NB4 (cell line): ENCODE measurements around the gene ITGB3BP.

Experiments
- DNase-seq: peaks from one replicate; pipeline ENCODE4 v3.0.0; 2010; ENCODE audit warnings: low read depth
- H3K4me3 ChIP-seq: one replicate; pipeline ENCODE4 v1.5.1; 2011; ENCODE audit warnings: mild to moderate bottlenecking, low read depth, low read length, moderate library complexity
- MYC ChIP-seq: IDR thresholded peaks from 2 replicates; pipeline ENCODE4 v1.6.1; 2011; ENCODE audit warnings: low read depth, low read length
- POLR2A ChIP-seq: IDR thresholded peaks from 2 replicates; pipeline ENCODE4 v1.6.1; 2011; ENCODE audit warnings: mild to moderate bottlenecking; ENCODE audit not compliant: insufficient read length; ENCODE audit errors: extremely low read depth
- TF ChIP-seq, protein P1 (sequence below): IDR thresholded peaks from one replicate; pipeline ENCODE4 v1.5.1; 2012; ENCODE audit warnings: low read depth, low read length
- TF ChIP-seq, protein P2 (sequence below): IDR thresholded peaks from 2 replicates; pipeline ENCODE4 v1.6.1; 2011; ENCODE audit warnings: low read depth, low read length

Gene ITGB3BP

DNA sequence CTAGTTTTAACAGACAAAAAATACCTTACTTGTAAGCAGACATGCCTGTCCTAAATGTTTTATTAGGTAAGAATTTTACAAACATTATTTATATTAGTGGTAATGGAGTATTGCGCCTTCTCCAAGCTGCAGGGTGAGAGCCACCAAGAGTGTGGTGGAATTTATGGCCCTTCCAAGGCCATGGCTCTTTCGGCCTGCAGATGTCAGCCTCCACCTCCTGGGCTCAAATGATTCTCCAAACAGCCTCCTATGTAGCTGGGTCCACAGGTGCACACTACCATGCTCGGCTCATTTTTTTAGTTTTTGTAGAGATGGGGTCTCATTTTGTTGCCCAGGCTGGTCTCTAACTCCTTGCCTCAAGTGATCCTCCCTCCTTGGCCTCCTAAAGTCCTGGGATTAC is 56.3 kb downstream of the ITGB3BP start:
- H3K4me3 ChIP-seq = no peak overlapping the region
- no peak for TF ChIP-seq POLR2A
- DNase-seq = peak; percentile 5

DNA sequence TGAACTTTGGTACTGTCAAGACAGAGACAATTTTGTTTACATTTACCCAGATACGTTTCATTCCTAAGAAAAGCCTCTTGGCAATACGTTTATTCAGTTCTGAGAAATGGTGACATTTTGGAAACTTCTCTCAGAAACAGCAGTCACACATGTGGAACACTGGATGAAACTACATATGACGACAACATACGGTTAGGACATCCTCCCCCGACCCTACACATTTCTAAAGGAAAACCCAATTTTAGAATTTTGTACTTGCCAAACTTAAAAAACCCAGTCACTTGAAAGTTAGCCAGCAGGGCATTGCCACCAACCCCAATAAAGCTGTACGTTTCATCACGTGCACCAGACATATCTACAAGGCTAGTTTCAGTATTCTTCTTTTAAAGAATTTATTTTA is 56.8 kb downstream of the ITGB3BP start:
- no peak overlapping the region for H3K4me3 ChIP-seq
- TF ChIP-seq, protein P1, sequence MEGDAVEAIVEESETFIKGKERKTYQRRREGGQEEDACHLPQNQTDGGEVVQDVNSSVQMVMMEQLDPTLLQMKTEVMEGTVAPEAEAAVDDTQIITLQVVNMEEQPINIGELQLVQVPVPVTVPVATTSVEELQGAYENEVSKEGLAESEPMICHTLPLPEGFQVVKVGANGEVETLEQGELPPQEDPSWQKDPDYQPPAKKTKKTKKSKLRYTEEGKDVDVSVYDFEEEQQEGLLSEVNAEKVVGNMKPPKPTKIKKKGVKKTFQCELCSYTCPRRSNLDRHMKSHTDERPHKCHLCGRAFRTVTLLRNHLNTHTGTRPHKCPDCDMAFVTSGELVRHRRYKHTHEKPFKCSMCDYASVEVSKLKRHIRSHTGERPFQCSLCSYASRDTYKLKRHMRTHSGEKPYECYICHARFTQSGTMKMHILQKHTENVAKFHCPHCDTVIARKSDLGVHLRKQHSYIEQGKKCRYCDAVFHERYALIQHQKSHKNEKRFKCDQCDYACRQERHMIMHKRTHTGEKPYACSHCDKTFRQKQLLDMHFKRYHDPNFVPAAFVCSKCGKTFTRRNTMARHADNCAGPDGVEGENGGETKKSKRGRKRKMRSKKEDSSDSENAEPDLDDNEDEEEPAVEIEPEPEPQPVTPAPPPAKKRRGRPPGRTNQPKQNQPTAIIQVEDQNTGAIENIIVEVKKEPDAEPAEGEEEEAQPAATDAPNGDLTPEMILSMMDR = no peak
- TF ChIP-seq, protein P2, sequence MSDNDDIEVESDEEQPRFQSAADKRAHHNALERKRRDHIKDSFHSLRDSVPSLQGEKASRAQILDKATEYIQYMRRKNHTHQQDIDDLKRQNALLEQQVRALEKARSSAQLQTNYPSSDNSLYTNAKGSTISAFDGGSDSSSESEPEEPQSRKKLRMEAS = no peak
- no peak for TF ChIP-seq MYC
- no peak for TF ChIP-seq POLR2A
- DNase-seq = no peak

DNA sequence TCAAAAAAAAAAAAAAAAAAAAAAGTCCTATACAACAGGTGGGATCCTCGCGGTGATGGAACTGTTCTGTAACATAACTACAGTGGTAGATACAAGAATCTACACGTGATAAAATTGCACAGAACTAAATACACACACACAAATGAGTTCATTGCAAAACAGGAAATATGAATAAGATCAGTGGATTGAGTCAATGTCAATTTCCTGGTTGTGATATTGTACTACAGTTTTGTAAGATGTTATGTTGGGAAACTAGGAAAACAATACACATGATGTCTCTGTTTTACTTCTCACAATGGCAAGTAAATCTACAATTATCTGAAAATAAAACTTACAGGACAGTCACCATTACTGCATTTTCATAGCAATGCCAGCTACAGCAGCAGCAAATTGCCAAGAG is 59.8 kb downstream of the ITGB3BP start:
- TF ChIP-seq POLR2A = no peak
- TF ChIP-seq, protein P2 = peak; percentile 12; the same call in 1 of the 2 replicates
- H3K4me3 ChIP-seq = no peak overlapping the region
- peak; percentile 64 for DNase-seq

DNA sequence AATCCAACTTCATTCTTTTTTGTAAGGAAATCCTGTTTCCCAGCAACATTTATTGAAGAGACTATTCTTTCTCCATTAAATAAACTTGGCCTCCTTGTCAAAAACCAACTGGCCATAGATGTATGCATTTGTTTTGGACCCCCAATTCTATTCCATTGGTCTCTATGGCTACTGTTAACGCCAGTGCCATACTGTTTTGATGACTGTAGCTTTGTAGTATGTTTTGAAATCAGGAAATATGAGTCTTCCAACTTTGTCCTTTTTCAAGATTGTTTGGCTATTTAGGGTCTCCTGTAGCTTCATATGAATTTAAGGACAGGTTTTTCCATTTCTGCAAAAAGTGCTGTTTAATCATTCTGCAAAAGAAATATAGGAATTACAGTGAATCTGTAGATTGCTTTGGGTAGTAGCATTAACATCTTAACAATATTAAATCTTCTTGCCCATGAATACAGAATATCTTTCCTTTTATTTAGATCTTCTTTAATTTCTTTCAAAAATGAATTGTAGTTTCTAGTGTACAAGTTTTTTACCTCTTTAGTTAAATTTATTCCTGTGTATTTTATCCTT is 61.3 kb downstream of the ITGB3BP start:
- H3K4me3 ChIP-seq = no peak overlapping the region
- no peak for DNase-seq
- TF ChIP-seq MYC = no peak

DNA sequence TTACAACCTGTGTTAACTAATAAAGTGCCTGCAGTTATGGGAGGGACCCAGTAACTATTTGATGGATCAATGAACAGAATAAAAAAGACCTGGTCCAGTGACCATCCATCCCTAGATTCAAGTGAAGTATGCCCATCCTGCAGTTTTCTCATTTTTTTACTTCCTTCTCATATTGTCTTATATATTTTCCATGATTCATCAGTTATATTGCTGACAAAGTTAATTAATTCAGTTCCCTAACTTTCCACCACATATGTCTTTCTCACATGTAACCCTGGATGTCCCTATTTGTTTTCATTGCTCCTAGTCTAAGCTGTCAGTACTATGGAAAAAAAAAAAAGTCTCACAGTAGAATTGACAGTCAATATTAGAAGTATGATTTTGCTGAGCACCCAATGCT is 64.3 kb downstream of the ITGB3BP start:
- TF ChIP-seq, protein P1 = no peak
- TF ChIP-seq MYC (no peak), POLR2A (no peak)
- TF ChIP-seq, protein P2 = no peak
- H3K4me3 ChIP-seq = no peak overlapping the region
- no peak for DNase-seq

DNA sequence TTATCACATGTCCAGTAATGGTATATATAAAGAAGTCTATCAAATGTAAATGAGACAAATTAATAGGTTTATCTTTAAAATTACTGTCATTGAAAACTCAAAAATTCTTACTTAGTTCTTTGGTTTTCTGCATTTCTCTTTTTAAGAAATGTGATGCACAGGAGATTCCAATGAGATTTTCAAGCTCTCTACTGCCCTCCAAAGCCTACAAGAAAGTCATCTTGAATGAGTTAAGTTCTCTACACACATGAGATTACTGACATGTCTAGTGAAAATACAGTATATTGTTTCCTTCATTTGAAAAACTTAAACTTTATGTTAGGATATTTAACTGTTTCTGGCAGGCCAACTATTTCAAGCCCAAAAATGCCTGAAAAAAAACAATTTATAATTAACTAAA is 68.8 kb downstream of the ITGB3BP start:
- peak; percentile 17 for DNase-seq
- TF ChIP-seq, protein P2 = no peak
- TF ChIP-seq POLR2A = no peak
- no peak for TF ChIP-seq MYC
- TF ChIP-seq, protein P1 = no peak
- no peak overlapping the region for H3K4me3 ChIP-seq

DNA sequence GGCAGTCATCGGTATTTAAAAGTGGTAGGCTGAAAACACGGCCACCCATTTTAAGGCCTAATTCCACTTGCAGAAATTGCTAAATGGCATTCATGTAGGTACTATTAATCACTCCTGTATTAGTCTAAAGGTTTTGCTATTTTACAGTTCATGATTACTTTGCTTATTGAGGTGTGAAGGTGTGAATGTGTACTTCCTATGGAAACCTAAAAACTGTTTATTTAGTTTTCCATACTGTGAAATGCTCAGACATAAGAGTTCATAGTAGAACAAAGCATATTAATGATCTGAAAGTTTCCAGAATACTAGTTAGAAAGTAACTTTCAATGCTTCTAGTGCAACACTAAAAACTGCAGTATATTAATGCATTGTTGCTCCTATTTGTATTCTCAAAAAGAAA is 69.8 kb downstream of the ITGB3BP start:
- DNase-seq = no peak
- TF ChIP-seq POLR2A (no peak), MYC (no peak)
- TF ChIP-seq, protein P1 = no peak
- TF ChIP-seq, protein P2 = no peak
- H3K4me3 ChIP-seq = no peak overlapping the region
